ENCODE results near the gene PPP1R13L. TPM values are rescaled to one million over a fixed set of nuclear protein-coding genes. Genes with fewer than 3 reads are reported as not detected.
A peak's percentile ranks its signal among the peaks of the same experiment; 100 is the strongest.

Gene PPP1R13L
- total and polyA plus RNA-seq, 2 experiments from 2014 or later = 3.9 to 6.4 TPM

GRCh38 chr19:45349126-45349415, 55.8 kb downstream of the PPP1R13L start:
- H3K9me3 ChIP-seq (ENCODE audit: low read depth) = no peaks in the 10 kb centered on the region
- H3K4me3 ChIP-seq = no peak overlapping the region
- H3K9ac ChIP-seq = no peak overlapping the region
- TF ChIP-seq EZH2phosphoT487 (IDR thresholded peaks at IDR 0.05; ENCODE audit: insufficient read depth, low read depth) (no peak), EZH2 (IDR thresholded peaks at IDR 0.05; ENCODE audit: insufficient read depth, poor library complexity, severe bottlenecking) (no peak)
- H3K36me3 ChIP-seq (ENCODE audit: low read depth) = no peaks in the 10 kb centered on the region; the same call in 1 of the 2 replicates
- H3K4me1 ChIP-seq (ENCODE audit: insufficient read depth) = no peaks in the 10 kb centered on the region
- no peaks in the 10 kb centered on the region for H3K9me2 ChIP-seq (ENCODE audit: insufficient read depth)
- H3K27ac ChIP-seq = no peak overlapping the region
- in situ Hi-C loops (cut with MboI) = no loop called here
- H3K4me2 ChIP-seq (ENCODE audit: unreplicated experiment) = no peak overlapping the region
- no peaks in the 10 kb centered on the region for H3F3A ChIP-seq (ENCODE audit: insufficient read depth)
- H4K20me1 ChIP-seq (ENCODE audit: insufficient read depth) = no peaks in the 10 kb centered on the region
- no peaks in the 10 kb centered on the region for H3K27me3 ChIP-seq (replicated peaks; ENCODE audit: insufficient read depth)
- no peak overlapping the region for H2AFZ ChIP-seq
- 33 to 42% methylated on average over 3 of the region's 3 CpGs for WGBS, 2 experiments (ENCODE audit: low coverage in 1 of 2, low lambda C conversion rate in 2 of 2, missing lambda C conversion rate in 2 of 2)
- DNase-seq = no peak
- no peaks in the 10 kb centered on the region for H3K79me2 ChIP-seq (ENCODE audit: insufficient read depth)

DNA sequence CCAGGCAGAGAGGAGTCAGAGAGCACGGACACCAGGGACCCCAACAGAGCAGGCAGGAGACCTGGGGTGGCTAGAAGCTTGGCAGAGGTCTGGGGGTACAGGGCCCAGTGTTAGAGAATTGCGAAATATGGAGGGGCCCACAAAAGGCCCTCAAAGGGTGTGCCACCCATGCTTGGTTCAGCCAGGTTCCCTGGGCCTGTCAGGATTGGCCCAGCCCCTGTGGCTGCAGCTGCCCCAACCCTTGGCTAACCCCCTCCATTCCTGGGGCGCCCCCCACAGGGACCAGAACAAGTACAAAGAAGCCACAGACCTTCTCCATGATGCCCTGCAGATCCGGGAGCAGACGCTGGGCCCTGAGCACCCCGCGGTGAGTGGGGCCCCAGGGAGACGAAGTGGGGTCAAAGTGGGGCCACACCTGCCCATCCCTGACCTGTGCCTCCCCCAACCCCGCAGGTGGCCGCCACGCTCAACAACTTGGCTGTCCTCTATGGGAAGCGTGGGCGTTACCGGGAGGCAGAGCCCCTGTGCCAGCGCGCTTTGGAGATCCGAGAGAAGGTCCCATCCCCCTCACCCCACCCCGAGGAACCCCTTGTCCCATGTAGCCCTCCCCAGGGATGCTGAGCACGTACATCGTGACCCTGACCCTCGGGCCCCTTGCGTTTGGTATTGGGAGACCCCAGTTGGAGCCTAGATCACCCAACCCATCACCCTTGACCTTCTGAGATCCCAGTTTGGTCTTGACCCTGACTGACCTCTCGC, 56.3 kb downstream of the PPP1R13L start:
- no peak for DNase-seq
- in situ Hi-C loops (cut with MboI) = no loop called here
- H3K9ac ChIP-seq = no peak overlapping the region

GRCh38 chr19:45347570-45348366, 57.1 kb downstream of the PPP1R13L start:
- Histone ChIP-seq H3K4me1 (ENCODE audit: insufficient read depth) (no peaks in the 10 kb centered on the region), H3K9me2 (ENCODE audit: insufficient read depth) (no peaks in the 10 kb centered on the region), H2AFZ (no peak overlapping the region), H3K4me3 (no peak overlapping the region), H3K27me3 (replicated peaks; ENCODE audit: insufficient read depth) (no peaks in the 10 kb centered on the region; the same call in 1 of the 2 replicates), H3K9ac (no peak overlapping the region), H3K4me2 (ENCODE audit: unreplicated experiment) (no peak overlapping the region), H3K27ac (no peak overlapping the region), H3K9me3 (ENCODE audit: low read depth) (no peaks in the 10 kb centered on the region), H3K36me3 (ENCODE audit: low read depth) (no peaks in the 10 kb centered on the region), H4K20me1 (ENCODE audit: insufficient read depth) (no peaks in the 10 kb centered on the region), H3F3A (ENCODE audit: insufficient read depth) (no peaks in the 10 kb centered on the region), H3K79me2 (ENCODE audit: insufficient read depth) (no peaks in the 10 kb centered on the region)
- in situ Hi-C loops (cut with MboI) = no loop called here
- 76 to 84% methylated on average over 16 to 23 of the region's 25 CpGs for WGBS, 2 experiments (ENCODE audit: low coverage in 1 of 2, low lambda C conversion rate in 2 of 2, missing lambda C conversion rate in 2 of 2)
- no peak for DNase-seq
- TF ChIP-seq EZH2 (IDR thresholded peaks at IDR 0.05; ENCODE audit: insufficient read depth, poor library complexity, severe bottlenecking) (no peak), EZH2phosphoT487 (IDR thresholded peaks at IDR 0.05; ENCODE audit: insufficient read depth, low read depth) (no peak)

More for the DNA sequence above, 56.3 kb downstream of the PPP1R13L start:
- Histone ChIP-seq H2AFZ (no peak overlapping the region), H3K36me3 (ENCODE audit: low read depth) (no peaks in the 10 kb centered on the region; the same call in 1 of the 2 replicates), H3K4me2 (ENCODE audit: unreplicated experiment) (no peak overlapping the region), H3K27me3 (replicated peaks; ENCODE audit: insufficient read depth) (no peaks in the 10 kb centered on the region), H3K79me2 (ENCODE audit: insufficient read depth) (no peaks in the 10 kb centered on the region), H3K9me3 (ENCODE audit: low read depth) (no peaks in the 10 kb centered on the region), H3F3A (ENCODE audit: insufficient read depth) (no peaks in the 10 kb centered on the region), H3K4me1 (ENCODE audit: insufficient read depth) (no peaks in the 10 kb centered on the region), H4K20me1 (ENCODE audit: insufficient read depth) (no peaks in the 10 kb centered on the region), H3K27ac (no peak overlapping the region), H3K4me3 (no peak overlapping the region), H3K9me2 (ENCODE audit: insufficient read depth) (no peaks in the 10 kb centered on the region)
- TF ChIP-seq EZH2phosphoT487 (IDR thresholded peaks at IDR 0.05; ENCODE audit: insufficient read depth, low read depth) (no peak), EZH2 (IDR thresholded peaks at IDR 0.05; ENCODE audit: insufficient read depth, poor library complexity, severe bottlenecking) (no peak)
- 69 to 75% methylated on average over 21 to 23 of the region's 23 CpGs for WGBS, 2 experiments (ENCODE audit: low coverage in 1 of 2, low lambda C conversion rate in 2 of 2, missing lambda C conversion rate in 2 of 2)

DNA sequence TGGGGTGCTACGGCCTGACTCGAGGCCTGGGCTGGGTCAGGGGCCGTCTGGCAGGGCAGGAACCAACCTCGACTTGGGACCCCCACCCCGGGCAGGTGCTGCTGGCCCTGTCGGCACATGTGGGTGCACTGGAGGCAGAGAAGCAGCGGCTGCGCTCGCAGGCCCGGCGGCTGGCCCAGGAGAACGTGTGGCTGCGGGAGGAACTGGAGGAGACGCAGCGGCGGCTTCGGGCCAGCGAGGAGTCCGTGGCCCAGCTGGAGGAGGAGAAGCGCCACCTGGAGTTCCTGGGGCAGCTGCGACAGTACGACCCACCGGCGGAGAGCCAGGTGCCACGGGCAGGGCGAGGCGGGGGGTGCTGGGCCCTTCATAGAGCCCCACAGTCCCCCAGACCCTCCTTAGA, 58.4 kb downstream of the PPP1R13L start:
- Histone ChIP-seq H3K36me3 (ENCODE audit: low read depth) (no peaks in the 10 kb centered on the region), H3K9ac (no peak overlapping the region), H3K4me1 (ENCODE audit: insufficient read depth) (no peaks in the 10 kb centered on the region), H2AFZ (no peak overlapping the region), H3K27me3 (replicated peaks; ENCODE audit: insufficient read depth) (no peaks in the 10 kb centered on the region; the same call in 1 of the 2 replicates), H3K79me2 (ENCODE audit: insufficient read depth) (no peaks in the 10 kb centered on the region), H3K9me3 (ENCODE audit: low read depth) (no peaks in the 10 kb centered on the region), H3K4me2 (ENCODE audit: unreplicated experiment) (no peak overlapping the region), H3K4me3 (no peak overlapping the region), H3K9me2 (ENCODE audit: insufficient read depth) (no peaks in the 10 kb centered on the region), H3F3A (ENCODE audit: insufficient read depth) (no peaks in the 10 kb centered on the region), H4K20me1 (ENCODE audit: insufficient read depth) (no peaks in the 10 kb centered on the region), H3K27ac (no peak overlapping the region)
- WGBS, 2 experiments (ENCODE audit: low coverage in 1 of 2, low lambda C conversion rate in 2 of 2, missing lambda C conversion rate in 2 of 2) = 20 to 22% methylated on average over 26 to 27 of the region's 27 CpGs
- DNase-seq = peak; percentile 58
- no peak for TF ChIP-seq EZH2phosphoT487 (IDR thresholded peaks at IDR 0.05; ENCODE audit: insufficient read depth, low read depth)
- no peak for TF ChIP-seq EZH2 (IDR thresholded peaks at IDR 0.05; ENCODE audit: insufficient read depth, poor library complexity, severe bottlenecking)
- in situ Hi-C loops (cut with MboI) = no loop called here

Measured in GM23248 (cell line).